Body of pancreas (tissue), 4 donors: Measurements from ENCODE around the gene AGMO. TPM values are rescaled to one million over a fixed set of nuclear protein-coding genes. Genes with fewer than 3 reads are reported as not detected.

Experiments
- ATAC-seq: fragments of 150-250 bp; one replicate; pipeline ENCODE4 v1.9.1; 2016
- DNase-seq, 4 donors: peaks; one replicate each; pipeline ENCODE4 v3.0.0-alpha.2; 2019
- H3K27ac ChIP-seq, 4 donors: fragments of 200-600 bp; sonication (generic); 1 replicate in 3 of 4; 2 replicates in 1 of 4; pipeline versions ENCODE4 v1.5.1 to v1.6.1; 2016 to 2019; ENCODE audit warnings: mild to moderate bottlenecking in 1 of 4, mixed read lengths in 1 of 4, moderate library complexity in 1 of 4
- H3K27me3 ChIP-seq, 2 donors: fragments of 200-600 bp; sonication (generic); one replicate each; pipeline ENCODE4 v1.6.0; 2016; ENCODE audit warnings: mild to moderate bottlenecking in 1 of 2
- H3K36me3 ChIP-seq, 2 donors: fragments of 200-600 bp; sonication (generic); replicated peaks in 1 of 2; 2 replicates each; pipeline ENCODE4 v1.5.1; 2016; ENCODE audit warnings: low read depth in 2 of 2; ENCODE audit not compliant: insufficient read depth in 1 of 2
- H3K4me1 ChIP-seq: fragments of 200-600 bp; sonication (generic); one replicate; pipeline ENCODE4 v1.6.0; 2016
- H3K4me3 ChIP-seq, 2 donors: fragments of 200-600 bp; sonication (generic); 1 replicate in 1 of 2; 2 replicates in 1 of 2; pipeline ENCODE4 v1.5.1; 2016 to 2019
- H3K9me3 ChIP-seq, 3 donors: fragments of 200-600 bp; sonication (generic); 1 replicate in 2 of 3; 2 replicates in 1 of 3; pipeline ENCODE4 v1.5.1; 2016
- CTCF ChIP-seq, 7 experiments: fragments of 450-650 bp in 4 of 7; fragments of 200-600 bp in 3 of 7; sonication (generic) in 3 of 7; IDR thresholded peaks; one replicate each; pipeline ENCODE4 v1.5.1; 2016 to 2019; ENCODE audit warnings: antibody characterized with exemption in 7 of 7
- POLR2A ChIP-seq, 3 donors: fragments of 450-650 bp; IDR thresholded peaks; one replicate each; pipeline ENCODE4 v1.6.1; 2016; ENCODE audit warnings: antibody characterized with exemption in 3 of 3, mild to moderate bottlenecking in 2 of 3
- WGBS, 2 donors: methylation state at CpG; one replicate each; pipeline ENCODE4 v1.1.5; 2017; 5-methylcytosine and 5-hydroxymethylcytosine counted together
- intact Hi-C: fragments of 100-400 bp; cut with DNase I; formaldehyde crosslinking; loops from one replicate; pipeline ENCODE4 v1.15.1; 2023
- total RNA-seq, 2 donors: library from RNA; depleted of rRNA; stranded (reverse); fragments of >200 nt; gene quantifications; one replicate each; pipeline ENCODE4 v1.1.0, GENCODE V29; 2016

Gene AGMO
- total RNA-seq, 2 donors from 2014 or later: 0.52 TPM; not detected in 1

- Histone ChIP-seq H3K27ac (no peak overlapping the region), H3K9me3 (no peaks in the 10 kb centered on the region), H3K4me1 (no peaks in the 10 kb centered on the region), H3K27me3 (no peaks in the 10 kb centered on the region), H3K4me3 (no peak overlapping the region), H3K36me3 (no peaks in the 10 kb centered on the region)
- 53 to 57% methylated on average over 3 of the region's 3 CpGs for WGBS, 2 donors
- TF ChIP-seq POLR2A (IDR thresholded peaks at IDR 0.05) (no peak), CTCF (IDR thresholded peaks at IDR 0.05) (peak; percentile 10 to 59 (median 40))
- intact Hi-C loops: no loop called here
- no peak for DNase-seq
- ATAC-seq: no peak
Measured at GRCh38 chr7:15326044-15326644, 235.7 kb downstream of the AGMO start.

- no peak for ATAC-seq
- H3K27me3 ChIP-seq: no peaks in the 10 kb centered on the region
- H3K4me1 ChIP-seq: no peaks in the 10 kb centered on the region
- intact Hi-C loops: no loop called here
- WGBS, 2 donors: 34 to 49% methylated on average over 6 of the region's 6 CpGs
- TF ChIP-seq POLR2A (IDR thresholded peaks at IDR 0.05): no peak
- no peak for TF ChIP-seq CTCF (IDR thresholded peaks at IDR 0.05)
- DNase-seq: no peak
- H3K9me3 ChIP-seq: no peaks in the 10 kb centered on the region
- no peak overlapping the region for H3K27ac ChIP-seq
- H3K4me3 ChIP-seq: no peak overlapping the region
- H3K36me3 ChIP-seq: no peaks in the 10 kb centered on the region
Measured at GRCh38 chr7:15323550-15323949, 238.3 kb downstream of the AGMO start.

GRCh38 chr7:15317215-15317614 lies 244.6 kb downstream of the AGMO start:
- H3K9me3 ChIP-seq: no peaks in the 10 kb centered on the region
- no peak overlapping the region for H3K27ac ChIP-seq
- WGBS, 2 donors: 63 to 66% methylated on average over 4 of the region's 4 CpGs
- TF ChIP-seq CTCF (IDR thresholded peaks at IDR 0.05): no peak
- TF ChIP-seq POLR2A (IDR thresholded peaks at IDR 0.05): no peak
- intact Hi-C loops: no loop called here
- H3K4me3 ChIP-seq: no peak overlapping the region
- H3K36me3 ChIP-seq: no peaks in the 10 kb centered on the region
- H3K27me3 ChIP-seq: no peaks in the 10 kb centered on the region
- H3K4me1 ChIP-seq: no peaks in the 10 kb centered on the region
- no peak for DNase-seq
- ATAC-seq: no peak

- intact Hi-C loops: no loop called here
- 68 to 81% methylated on average over 1 of the region's 1 CpG for WGBS, 2 donors
- H3K4me1 ChIP-seq: no peaks in the 10 kb centered on the region
Measured at GRCh38 chr7:15315678-15316077, 246.1 kb downstream of the AGMO start.

More at GRCh38 chr7:15315678-15316077, 246.1 kb downstream of the AGMO start:
- no peaks in the 10 kb centered on the region for H3K27me3 ChIP-seq
- H3K4me3 ChIP-seq: no peak overlapping the region
- no peak overlapping the region for H3K27ac ChIP-seq
- TF ChIP-seq CTCF (IDR thresholded peaks at IDR 0.05) (no peak), POLR2A (IDR thresholded peaks at IDR 0.05) (no peak)
- no peaks in the 10 kb centered on the region for H3K9me3 ChIP-seq
- H3K36me3 ChIP-seq: no peaks in the 10 kb centered on the region
- DNase-seq: no peak
- no peak for ATAC-seq
